SK-N-MC (cell line): Measurements from ENCODE around the gene FOXA1.
"Not testable (repeated sequence)": the region's sequence is repeated elsewhere in the genome, so short reads cannot be mapped to it uniquely, and the experiment has no call there.

Experiments used
- DNase-seq: peaks from one replicate; pipeline ENCODE4 v3.0.0-alpha.2; 2011; ENCODE audit warnings: low read depth, low spot score
- H3K27ac ChIP-seq: fragments of 200-600 bp; sonication (generic); 2 replicates; pipeline ENCODE4 v1.5.1; 2016; ENCODE audit warnings: mixed run types
- H3K36me3 ChIP-seq: fragments of 200-600 bp; sonication (generic); 2 replicates; pipeline ENCODE4 v1.6.1; 2017; ENCODE audit warnings: antibody characterized with exemption, low read length, mixed read lengths; ENCODE audit not compliant: insufficient read depth
- H3K4me3 ChIP-seq: fragments of 200-600 bp; sonication (generic); 2 replicates; pipeline ENCODE4 v1.5.1; 2016
- H3K9ac ChIP-seq: fragments of 200-600 bp; sonication (generic); 2 replicates; pipeline ENCODE4 v1.8.0; 2017; ENCODE audit warnings: mixed run types, mixed read lengths; ENCODE audit not compliant: insufficient read length
- H3K9me3 ChIP-seq: fragments of 200-600 bp; sonication (generic); 2 replicates; pipeline ENCODE4 v1.6.1; 2017; ENCODE audit warnings: low read depth, mild to moderate bottlenecking, antibody characterized with exemption, low read length, moderate library complexity, mixed read lengths
- EZH2 ChIP-seq: fragments of 200-600 bp; sonication (generic); IDR thresholded peaks from one replicate; pipeline ENCODE4 v1.6.1; 2017; ENCODE audit warnings: antibody characterized with exemption
- FOXP2 ChIP-seq: optimal IDR thresholded peaks from 2 replicates; pipeline ENCODE3; 2011; ENCODE audit warnings: mild to moderate bottlenecking, moderate library complexity; ENCODE audit not compliant: insufficient read depth; ENCODE audit errors: extremely low read length, control extremely low read depth
- POLR2AphosphoS5 ChIP-seq: IDR thresholded peaks from 2 replicates; pipeline ENCODE4 v1.6.1; 2012; ENCODE audit warnings: mild to moderate bottlenecking, low read depth, low read length, borderline replicate concordance

Gene FOXA1

GRCh38 chr14:37558740-37559139, 36.3 kb downstream of the FOXA1 start:
- Histone ChIP-seq H3K36me3 (no peaks in the 10 kb centered on the region), H3K9ac (no peak overlapping the region), H3K27ac (no peak overlapping the region), H3K9me3 (no peaks in the 10 kb centered on the region), H3K4me3 (no peak overlapping the region)
- TF ChIP-seq EZH2 = no peak
- no peak for TF ChIP-seq FOXP2
- no peak for TF ChIP-seq POLR2AphosphoS5
- no peak for DNase-seq

GRCh38 chr14:37555596-37555995, 39.5 kb downstream of the FOXA1 start:
- not testable (repeated sequence) for H3K36me3 ChIP-seq, H3K9ac ChIP-seq, H3K9me3 ChIP-seq, H3K27ac ChIP-seq, DNase-seq, H3K4me3 ChIP-seq

- no peak for TF ChIP-seq FOXP2
- no peak for DNase-seq
- no peak overlapping the region for H3K27ac ChIP-seq
- H3K9me3 ChIP-seq = no peaks in the 10 kb centered on the region
- H3K4me3 ChIP-seq = no peak overlapping the region
- H3K9ac ChIP-seq = no peak overlapping the region
- no peaks in the 10 kb centered on the region for H3K36me3 ChIP-seq
Measured at GRCh38 chr14:37553935-37554550, 41.0 kb downstream of the FOXA1 start.

GRCh38 chr14:37551119-37551518, 43.9 kb downstream of the FOXA1 start:
- Histone ChIP-seq H3K27ac (no peak overlapping the region), H3K9ac (no peak overlapping the region), H3K36me3 (no peaks in the 10 kb centered on the region), H3K9me3 (no peaks in the 10 kb centered on the region), H3K4me3 (no peak overlapping the region)
- no peak for TF ChIP-seq EZH2
- no peak for TF ChIP-seq FOXP2
- no peak for TF ChIP-seq POLR2AphosphoS5
- no peak for DNase-seq

- no peak for DNase-seq
- Histone ChIP-seq H3K9me3 (no peaks in the 10 kb centered on the region), H3K27ac (no peak overlapping the region), H3K4me3 (no peak overlapping the region), H3K9ac (no peak overlapping the region), H3K36me3 (no peaks in the 10 kb centered on the region)
- TF ChIP-seq FOXP2 (no peak), EZH2 (no peak), POLR2AphosphoS5 (no peak)
Measured at GRCh38 chr14:37550511-37550910, 44.5 kb downstream of the FOXA1 start.

GRCh38 chr14:37546621-37547447, 48.2 kb downstream of the FOXA1 start:
- Histone ChIP-seq H3K36me3 (no peaks in the 10 kb centered on the region), H3K9me3 (no peaks in the 10 kb centered on the region), H3K27ac (no peak overlapping the region), H3K9ac (no peak overlapping the region), H3K4me3 (no peak overlapping the region)
- DNase-seq = no peak
- no peak for TF ChIP-seq EZH2
- TF ChIP-seq FOXP2 = no peak
- TF ChIP-seq POLR2AphosphoS5 = no peak

GRCh38 chr14:37545174-37545573, 49.9 kb downstream of the FOXA1 start:
- no peaks in the 10 kb centered on the region for H3K9me3 ChIP-seq
- TF ChIP-seq FOXP2 (no peak), POLR2AphosphoS5 (no peak), EZH2 (no peak)
- no peak for DNase-seq
- no peak overlapping the region for H3K4me3 ChIP-seq
- no peak overlapping the region for H3K9ac ChIP-seq
- H3K36me3 ChIP-seq = no peaks in the 10 kb centered on the region
- no peak overlapping the region for H3K27ac ChIP-seq

GRCh38 chr14:37544407-37544806, 50.6 kb downstream of the FOXA1 start:
- Histone ChIP-seq H3K9ac (no peak overlapping the region), H3K9me3 (no peaks in the 10 kb centered on the region), H3K27ac (no peak overlapping the region), H3K4me3 (no peak overlapping the region), H3K36me3 (no peaks in the 10 kb centered on the region)
- DNase-seq = no peak
- TF ChIP-seq POLR2AphosphoS5 = no peak

GRCh38 chr14:37539992-37540391, 55.1 kb downstream of the FOXA1 start:
- DNase-seq = no peak
- Histone ChIP-seq H3K9me3 (no peaks in the 10 kb centered on the region), H3K36me3 (no peaks in the 10 kb centered on the region), H3K9ac (no peak overlapping the region), H3K4me3 (no peak overlapping the region), H3K27ac (no peak overlapping the region)
- TF ChIP-seq FOXP2 (no peak), POLR2AphosphoS5 (no peak)
